ENCODE data around the gene ECHDC3.

- no peak for TF ChIP-seq POLR2A (IDR thresholded peaks at IDR 0.05; ENCODE audit: low read depth, low read length)
- TF ChIP-seq, protein P1, sequence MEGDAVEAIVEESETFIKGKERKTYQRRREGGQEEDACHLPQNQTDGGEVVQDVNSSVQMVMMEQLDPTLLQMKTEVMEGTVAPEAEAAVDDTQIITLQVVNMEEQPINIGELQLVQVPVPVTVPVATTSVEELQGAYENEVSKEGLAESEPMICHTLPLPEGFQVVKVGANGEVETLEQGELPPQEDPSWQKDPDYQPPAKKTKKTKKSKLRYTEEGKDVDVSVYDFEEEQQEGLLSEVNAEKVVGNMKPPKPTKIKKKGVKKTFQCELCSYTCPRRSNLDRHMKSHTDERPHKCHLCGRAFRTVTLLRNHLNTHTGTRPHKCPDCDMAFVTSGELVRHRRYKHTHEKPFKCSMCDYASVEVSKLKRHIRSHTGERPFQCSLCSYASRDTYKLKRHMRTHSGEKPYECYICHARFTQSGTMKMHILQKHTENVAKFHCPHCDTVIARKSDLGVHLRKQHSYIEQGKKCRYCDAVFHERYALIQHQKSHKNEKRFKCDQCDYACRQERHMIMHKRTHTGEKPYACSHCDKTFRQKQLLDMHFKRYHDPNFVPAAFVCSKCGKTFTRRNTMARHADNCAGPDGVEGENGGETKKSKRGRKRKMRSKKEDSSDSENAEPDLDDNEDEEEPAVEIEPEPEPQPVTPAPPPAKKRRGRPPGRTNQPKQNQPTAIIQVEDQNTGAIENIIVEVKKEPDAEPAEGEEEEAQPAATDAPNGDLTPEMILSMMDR (IDR thresholded peaks at IDR 0.05; ENCODE audit: extremely low read depth in 1 of 2, insufficient read depth in 1 of 2, low read depth in 1 of 2, low read length in 2 of 2), result no peak
- TF ChIP-seq, protein P2, sequence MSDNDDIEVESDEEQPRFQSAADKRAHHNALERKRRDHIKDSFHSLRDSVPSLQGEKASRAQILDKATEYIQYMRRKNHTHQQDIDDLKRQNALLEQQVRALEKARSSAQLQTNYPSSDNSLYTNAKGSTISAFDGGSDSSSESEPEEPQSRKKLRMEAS (IDR thresholded peaks at IDR 0.05; ENCODE audit: insufficient read depth, insufficient read length), result no peak
These were observed 20.4 kb upstream of the ECHDC3 start for GRCh38 chr10:11721806-11722205.
